GM18858 (cell line): ENCODE measurements around the gene PRPF6.

Experiments used
- ATAC-seq: cut with Tn5 transposase; IDR thresholded peaks from one replicate; pipeline ENCODE4 v1.9.1; 2021; ENCODE audit not compliant: unreplicated experiment

The PRPF6 gene

GRCh38 chr20:64047968-64048401, 67.1 kb downstream of the PRPF6 start:
- no peak for ATAC-seq

GRCh38 chr20:64048402-64049044, 67.6 kb downstream of the PRPF6 start:
- no peak for ATAC-seq

GRCh38 chr20:64049060-64049877, 68.3 kb downstream of the PRPF6 start, which contains the start of gene SOX18:
Gene SOX18 (minus strand): TSS chr20:64049639. CDS start chr20:64049516, 123 bp downstream.
- no peak for ATAC-seq

GRCh38 chr20:64049878-64050260, 68.9 kb downstream of the PRPF6 start:
- no peak for ATAC-seq

GRCh38 chr20:64050261-64051032, 69.5 kb downstream of the PRPF6 start:
- no peak for ATAC-seq

- no peak for ATAC-seq
Observed at GRCh38 chr20:64051033-64051452, 70.1 kb downstream of the PRPF6 start.

GRCh38 chr20:64051561-64052325, 70.8 kb downstream of the PRPF6 start:
- no peak for ATAC-seq

- ATAC-seq: no peak
Observed at GRCh38 chr20:64052326-64052722, 71.4 kb downstream of the PRPF6 start.

GRCh38 chr20:64052987-64053840, 72.3 kb downstream of the PRPF6 start:
- no peak for ATAC-seq

- no peak for ATAC-seq
Observed at GRCh38 chr20:64053841-64054661, 73.1 kb downstream of the PRPF6 start.

- ATAC-seq: no peak
Observed at GRCh38 chr20:64055396-64055892, 74.5 kb downstream of the PRPF6 start.

GRCh38 chr20:64055893-64056638, 75.1 kb downstream of the PRPF6 start:
- no peak for ATAC-seq

- ATAC-seq: no peak
Observed at GRCh38 chr20:64056639-64056888, 75.6 kb downstream of the PRPF6 start.

- ATAC-seq: no peak
Observed at GRCh38 chr20:64056889-64057627, 76.1 kb downstream of the PRPF6 start.

- ATAC-seq: no peak
Observed at GRCh38 chr20:64057628-64058498, 76.9 kb downstream of the PRPF6 start.

GRCh38 chr20:64058536-64058935, 77.6 kb downstream of the PRPF6 start:
- no peak for ATAC-seq

GRCh38 chr20:64062276-64062595, 81.3 kb downstream of the PRPF6 start:
- no peak for ATAC-seq
